HG03108 (cell line): ENCODE results near the gene CARHSP1.
"Not testable (repeated sequence)": the region's sequence is repeated elsewhere in the genome, so short reads cannot be mapped to it uniquely, and the experiment has no call there.

Source experiments
- ATAC-seq: cut with Tn5 transposase; IDR thresholded peaks from one replicate; pipeline ENCODE4 v1.9.1; 2021; ENCODE audit warnings: moderate library complexity; ENCODE audit not compliant: unreplicated experiment

CARHSP1 gene

DNA sequence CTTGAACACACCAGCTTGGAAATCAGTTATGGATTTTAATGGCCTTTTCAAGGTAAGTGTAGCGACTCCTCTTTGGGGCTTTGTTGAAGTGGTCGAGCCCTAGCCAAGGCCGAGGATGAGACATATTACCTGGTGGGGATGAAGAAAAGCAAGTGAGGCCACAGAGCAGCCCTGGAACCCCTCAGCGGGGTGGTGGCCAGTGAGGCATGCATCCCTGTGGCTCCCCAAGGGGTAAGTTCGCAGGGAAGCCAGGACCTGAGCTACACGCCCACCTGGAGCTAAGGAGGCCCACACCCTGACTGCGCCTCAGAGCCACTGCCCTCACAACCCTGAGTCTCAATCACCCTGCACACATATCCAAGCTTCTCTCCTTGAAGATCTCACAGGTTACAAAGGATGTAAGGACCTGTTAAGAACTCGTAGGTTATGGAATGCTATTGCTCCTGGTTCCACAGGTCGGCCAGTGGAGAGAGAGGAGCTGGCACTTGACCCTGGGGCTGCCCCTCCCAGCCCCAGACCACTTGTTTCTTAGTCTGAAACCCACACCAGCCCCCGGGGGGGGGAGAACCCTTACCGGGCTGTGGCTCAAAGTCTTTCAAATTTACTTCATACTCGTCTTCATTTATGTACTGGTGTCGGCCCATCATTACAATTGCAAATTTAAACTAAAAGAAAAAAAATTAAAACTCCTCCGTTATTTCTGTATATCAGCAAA lies 25.3 kb upstream of the CARHSP1 start:
- ATAC-seq, result no peak

DNA sequence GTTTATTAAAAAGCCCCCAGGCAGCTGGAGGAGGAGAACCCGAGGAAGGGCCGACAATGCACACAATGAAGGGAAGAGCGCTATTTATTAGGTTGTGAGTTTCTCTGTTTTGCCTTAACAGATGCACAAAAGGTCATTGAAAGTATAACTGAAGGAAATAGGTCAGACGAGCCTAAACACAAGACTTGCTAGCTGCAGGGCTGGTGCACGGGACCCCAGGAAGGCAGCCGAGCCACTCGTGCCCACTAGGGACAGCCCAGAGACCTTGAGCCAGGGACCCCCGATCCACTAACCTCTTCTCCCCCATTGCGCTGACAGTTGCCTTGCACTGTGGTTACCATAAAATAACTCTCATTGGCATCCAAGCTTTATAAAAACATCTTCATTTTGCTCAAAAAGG lies 24.6 kb upstream of the CARHSP1 start:
- no peak for ATAC-seq

DNA sequence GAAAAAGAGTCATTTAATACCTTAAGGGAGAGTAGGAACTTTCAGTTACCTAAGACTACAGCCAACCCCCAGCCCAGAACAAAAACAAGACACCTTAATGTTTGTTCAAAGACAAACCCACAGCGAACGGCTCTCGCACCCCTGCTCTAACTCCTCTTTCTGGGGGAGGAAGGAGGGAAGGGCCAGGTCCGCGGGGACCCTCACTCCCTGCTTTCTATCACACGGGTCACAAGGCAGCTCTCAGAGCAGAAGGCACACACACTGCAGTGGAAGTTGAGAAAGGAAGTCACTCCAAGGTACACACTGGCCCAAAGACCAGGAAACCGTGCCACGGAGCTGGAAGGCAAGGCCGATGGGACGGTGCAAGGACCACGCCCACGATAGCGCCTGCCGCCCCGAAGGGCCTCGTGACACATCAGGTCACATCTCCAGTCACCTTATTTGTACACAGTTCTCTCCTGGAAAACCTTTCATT lies 23.3 kb upstream of the CARHSP1 start:
- ATAC-seq, result peak; percentile 21

- ATAC-seq, result no peak
Observed at GRCh38 chr16:8890549-8890921, 21.7 kb upstream of the CARHSP1 start.

GRCh38 chr16:8889893-8890548 lies 21.2 kb upstream of the CARHSP1 start:
- no peak for ATAC-seq

DNA sequence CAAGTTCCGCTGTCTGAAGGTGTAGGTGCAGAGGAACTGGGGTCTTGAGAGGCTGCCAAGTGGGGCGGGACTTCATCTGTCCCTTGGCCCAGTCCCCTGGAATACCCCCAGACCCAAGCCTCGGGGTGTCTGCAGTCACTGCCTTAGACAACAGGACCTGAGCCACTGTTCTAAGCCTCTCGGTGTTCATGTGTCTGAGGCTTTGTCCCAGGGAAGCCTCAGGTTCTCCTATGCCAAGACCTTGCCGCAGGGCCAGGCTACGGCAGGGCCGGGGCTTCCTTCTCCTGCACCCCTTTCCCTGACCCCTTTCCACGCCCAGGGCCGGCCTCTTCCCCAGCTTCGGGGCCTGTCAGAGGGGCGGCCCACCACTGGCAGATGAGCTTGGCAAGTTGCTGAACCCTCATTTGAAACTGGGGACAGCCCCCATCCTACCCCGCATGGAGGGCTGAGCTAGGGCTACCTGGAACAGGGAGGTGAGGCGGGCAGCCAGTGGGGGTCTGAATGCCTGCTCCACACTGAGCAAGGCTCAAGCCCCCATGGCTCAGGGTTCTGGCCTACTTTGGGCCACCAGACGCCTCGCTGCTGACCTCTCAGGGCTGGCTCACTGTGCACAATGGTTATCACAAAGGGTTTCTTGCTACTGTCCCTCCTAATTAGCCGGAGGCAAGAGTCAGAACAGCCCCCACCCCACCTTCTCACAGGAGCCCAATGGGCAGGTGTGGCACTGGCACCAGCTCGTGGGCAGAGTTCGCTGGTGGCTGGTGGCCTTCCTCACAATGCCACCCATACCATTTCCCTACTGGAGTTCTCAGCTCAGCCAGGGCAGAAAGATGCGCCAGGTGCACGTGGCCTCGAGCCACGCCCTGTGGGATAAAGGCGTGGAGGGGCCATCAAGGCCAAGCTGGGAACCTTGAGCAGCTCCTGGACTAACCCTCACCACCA lies 20.4 kb upstream of the CARHSP1 start:
- no peak for ATAC-seq

DNA sequence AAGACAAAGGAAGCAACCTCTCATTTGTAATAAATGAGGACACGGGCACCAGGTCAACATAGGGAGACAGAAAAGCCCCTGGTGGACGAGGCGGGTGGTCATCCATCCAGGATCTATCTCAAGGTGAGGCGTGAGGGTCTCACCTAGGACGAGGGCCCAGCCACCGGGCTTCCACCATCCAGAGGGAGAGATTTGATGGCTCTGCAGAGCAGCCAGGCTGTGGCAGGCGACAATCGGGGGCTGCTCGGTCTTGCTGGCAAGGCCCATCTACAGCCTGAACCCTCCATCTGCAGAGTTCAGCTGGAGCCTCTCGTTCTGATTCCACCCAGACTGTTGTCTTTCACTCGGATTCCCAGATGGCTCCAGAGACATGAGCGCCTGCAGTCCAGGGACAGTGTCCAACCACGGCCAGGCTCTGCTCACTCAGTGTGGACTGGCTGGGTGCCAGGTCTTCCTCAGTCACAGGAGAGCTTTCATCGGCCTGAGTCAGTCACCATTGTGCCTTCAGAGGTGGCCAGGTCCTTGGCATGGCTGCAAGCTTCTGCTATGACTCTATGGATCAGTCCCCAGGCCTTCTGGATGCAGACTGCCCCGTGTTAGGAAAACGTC lies 19.2 kb upstream of the CARHSP1 start:
- no peak for ATAC-seq

DNA sequence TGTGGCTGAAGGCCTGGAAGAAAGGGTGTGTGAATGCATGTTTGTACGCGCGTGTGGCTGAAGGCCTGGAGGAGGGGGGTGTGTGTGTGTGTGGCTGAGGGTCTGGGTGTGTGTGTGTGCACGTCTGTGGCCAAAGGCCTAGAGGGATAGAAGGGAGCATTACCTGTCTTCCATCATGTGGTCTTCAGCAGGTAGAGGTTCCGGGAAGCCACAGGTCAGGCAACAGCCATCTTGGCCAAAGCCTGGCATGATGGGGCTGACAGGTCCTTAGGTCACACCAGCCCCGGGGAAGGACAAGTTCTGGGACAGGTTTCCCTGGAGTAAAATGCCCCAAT lies 18.6 kb upstream of the CARHSP1 start:
- ATAC-seq, result no peak

DNA sequence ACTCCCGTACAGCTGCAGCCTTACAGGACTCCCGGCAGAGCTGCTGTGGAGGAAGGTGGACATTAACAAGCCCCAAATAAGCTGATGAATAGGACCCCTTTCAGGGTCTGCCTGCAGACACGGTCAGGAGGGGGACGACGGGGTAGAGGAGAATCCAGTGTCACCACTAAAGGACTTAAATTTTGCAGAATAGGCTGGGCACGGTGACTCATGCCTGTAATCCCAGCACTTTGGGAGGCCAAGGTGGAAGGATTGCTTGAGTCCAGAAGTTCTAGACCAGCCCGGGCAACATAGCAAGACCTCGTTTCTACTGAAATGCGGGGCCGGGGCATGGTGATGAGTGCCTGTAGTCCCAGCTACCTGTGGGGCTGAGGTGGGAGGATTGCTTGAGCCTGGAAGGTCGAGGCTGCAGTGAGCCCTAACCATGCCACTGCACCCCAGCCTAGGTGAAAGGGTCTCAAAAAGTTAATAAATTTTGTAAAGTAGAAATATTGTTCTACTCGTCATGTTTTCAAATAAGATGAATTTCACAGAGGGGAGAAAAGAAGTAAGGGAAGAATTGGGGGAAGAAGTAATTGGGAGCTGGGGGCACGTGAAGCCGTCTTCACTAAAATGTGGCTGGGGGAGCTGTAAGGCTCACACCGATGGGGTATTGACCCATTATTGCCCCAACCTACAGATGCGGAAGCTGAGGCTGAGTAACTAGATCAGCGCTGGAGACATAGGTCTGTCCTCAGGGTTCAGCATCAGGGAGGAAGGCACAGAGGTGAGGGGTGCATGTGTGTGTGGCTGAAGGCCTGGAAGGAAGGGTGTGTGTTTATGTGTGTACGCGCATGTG lies 18.0 kb upstream of the CARHSP1 start:
- ATAC-seq, result no peak

DNA sequence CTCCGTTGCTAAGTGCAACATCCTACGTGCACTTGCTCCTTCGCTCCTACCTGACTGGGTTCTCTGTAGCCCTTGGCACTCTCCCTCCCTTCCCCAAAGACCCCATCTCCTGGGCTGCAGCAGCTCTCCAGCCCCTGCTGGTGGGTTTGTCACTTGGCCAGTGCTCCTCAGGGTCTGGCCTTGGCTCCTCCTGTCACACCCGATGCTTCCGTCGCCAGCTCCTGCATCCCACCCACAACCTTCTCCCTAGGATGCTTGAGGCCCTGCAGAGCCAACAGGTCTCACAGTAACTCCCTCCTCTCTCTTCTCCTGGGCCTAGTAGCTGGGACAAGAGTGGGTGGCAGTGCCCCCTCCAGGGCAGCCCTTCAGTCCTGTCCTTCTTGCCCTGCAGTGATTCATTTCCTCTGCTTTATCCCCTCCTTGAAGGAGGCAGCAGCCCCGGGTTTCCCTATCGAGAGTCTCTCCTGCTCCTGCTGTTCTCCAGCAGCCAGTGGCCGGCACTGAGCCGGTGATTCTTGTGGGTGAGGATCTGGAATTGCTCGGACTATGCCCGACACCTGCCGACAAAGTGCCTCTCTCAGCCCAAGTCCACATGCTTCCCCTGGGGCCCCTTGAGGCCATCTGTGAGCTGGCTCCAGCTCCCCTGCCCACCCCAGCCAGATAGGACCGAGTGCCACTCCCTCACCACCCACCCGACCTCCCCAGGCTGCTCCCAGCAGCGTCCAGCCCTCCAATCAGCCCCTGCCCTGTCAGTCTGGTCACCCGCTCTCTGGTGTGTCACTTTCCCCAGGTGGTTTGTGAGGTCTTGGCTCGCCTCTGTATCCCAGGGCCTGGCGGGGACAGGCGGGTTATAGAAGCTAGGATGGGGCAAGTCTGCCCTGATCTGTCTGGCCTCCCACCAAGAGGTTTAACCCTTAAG lies 17.1 kb upstream of the CARHSP1 start:
- no peak for ATAC-seq

GRCh38 chr16:8882725-8883377 lies 14.0 kb upstream of the CARHSP1 start:
- no peak for ATAC-seq

DNA sequence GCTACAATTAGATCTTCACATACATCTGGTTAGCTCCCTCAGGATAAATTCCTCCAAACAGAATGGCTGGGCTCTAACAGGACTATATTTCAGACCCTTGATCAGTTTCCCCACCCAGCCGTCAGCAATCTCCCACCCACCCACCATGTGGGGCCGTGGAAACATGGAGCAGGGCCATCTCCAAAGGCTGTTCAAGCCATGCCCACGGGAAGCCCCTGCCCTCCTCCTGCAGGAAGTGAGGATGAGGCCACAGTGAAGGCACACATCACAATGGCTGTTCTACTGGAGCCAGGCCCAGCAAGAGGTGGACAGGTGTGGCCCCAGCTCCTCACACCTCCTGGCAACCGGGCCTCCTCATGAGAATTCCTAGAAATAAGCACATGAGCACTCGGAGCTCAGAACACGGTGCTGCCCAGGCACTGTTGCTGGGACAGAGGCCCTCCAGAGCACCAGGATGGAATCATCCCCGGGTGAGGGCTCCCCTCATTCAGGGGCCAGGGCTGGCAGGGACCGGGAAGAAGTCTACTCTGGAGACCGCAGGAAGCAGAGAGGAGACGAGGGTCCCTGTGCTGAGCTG lies 13.3 kb upstream of the CARHSP1 start, which contains the start of gene LITAFD:
LITAFD (plus strand) TSS at position 311 of the 577 bp plus-strand sequence. CDS start 2,005 bp downstream, outside the sequence.
- no peak for ATAC-seq

- ATAC-seq, result no peak
Observed at GRCh38 chr16:8880839-8881510, 12.2 kb upstream of the CARHSP1 start.

- no peak for ATAC-seq
Observed at GRCh38 chr16:8878523-8878911, 9.7 kb upstream of the CARHSP1 start.

DNA sequence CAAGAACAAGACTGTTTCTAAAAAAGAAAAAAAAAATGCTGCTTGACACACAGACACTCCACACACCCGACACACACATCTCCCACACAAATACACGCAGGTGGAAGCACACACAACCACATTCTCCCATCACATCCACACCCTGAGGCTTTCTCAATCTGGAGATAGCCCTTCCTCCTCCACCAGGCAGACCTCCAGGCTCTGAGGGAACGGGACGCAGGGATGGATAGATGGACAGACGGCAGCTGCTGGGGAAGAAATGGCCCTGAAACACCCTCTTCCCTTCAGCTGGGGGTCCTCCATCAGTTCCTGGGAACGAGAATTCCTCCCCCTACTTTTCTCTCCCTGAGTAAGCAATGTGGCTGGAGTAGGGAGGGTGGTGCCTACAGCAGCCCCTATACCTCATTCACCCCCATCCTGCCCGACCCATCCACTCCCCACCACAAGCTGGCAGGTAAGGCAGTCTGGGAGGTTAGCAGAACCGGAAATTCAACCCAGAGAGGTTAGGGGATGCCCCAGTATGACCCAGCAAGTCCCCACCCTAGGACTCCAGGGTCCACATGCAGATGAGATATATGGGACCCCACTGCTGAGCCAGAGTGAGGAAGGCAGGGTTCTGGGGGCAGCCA lies 9.2 kb upstream of the CARHSP1 start:
- ATAC-seq, result no peak

GRCh38 chr16:8875317-8875716 lies 6.5 kb upstream of the CARHSP1 start:
- not testable (repeated sequence) for ATAC-seq

- no peak for ATAC-seq
Observed at GRCh38 chr16:8874388-8874787, 5.6 kb upstream of the CARHSP1 start.
